Chondrocyte (in vitro differentiated cells): ENCODE data around the gene MAP7D1. TPM values are rescaled to one million over a fixed set of nuclear protein-coding genes. Genes with fewer than 3 reads are reported as not detected.
A peak's percentile ranks its signal among the peaks of the same experiment; 100 is the strongest.

Experiments
- DNase-seq: peaks from one replicate; pipeline ENCODE4 v3.0.0; 2021; ENCODE audit warnings: mixed read lengths, low spot score
- H3K27ac Mint-ChIP-seq: one replicate; pipeline ENCODE4 v1.8.0; 2021; ENCODE audit warnings: mild to moderate bottlenecking, moderate library complexity, mixed read lengths; ENCODE audit not compliant: unreplicated experiment
- H3K27me3 Mint-ChIP-seq: 2 replicates; pipeline ENCODE4 v1.8.0; 2021; ENCODE audit warnings: low read depth, mixed read lengths
- H3K36me3 Mint-ChIP-seq: 2 replicates; pipeline ENCODE4 v1.8.0; 2021; ENCODE audit warnings: low read depth, mixed read lengths
- H3K4me1 Mint-ChIP-seq: 2 replicates; pipeline ENCODE4 v1.8.0; 2021; ENCODE audit warnings: low read depth, mild to moderate bottlenecking, mixed read lengths
- H3K4me3 Mint-ChIP-seq: one replicate; pipeline ENCODE4 v1.8.0; 2021; ENCODE audit warnings: mild to moderate bottlenecking, moderate library complexity, mixed read lengths; ENCODE audit not compliant: unreplicated experiment
- H3K9me3 Mint-ChIP-seq: 2 replicates; pipeline ENCODE4 v1.8.0; 2021; ENCODE audit warnings: low read depth, mixed read lengths
- CTCF ChIP-seq: fragments of 200-600 bp; sonication (generic); IDR thresholded peaks from 2 replicates; pipeline ENCODE4 v1.5.0; 2021; ENCODE audit warnings: antibody characterized with exemption, mild to moderate bottlenecking, moderate library complexity
- total RNA-seq: library from RNA; stranded (reverse); gene quantifications from 3 replicates; pipeline ENCODE4 v1.2.1, GENCODE V29; 2021

Gene MAP7D1
- total RNA-seq, 1 donor from 2014 or later: 177 TPM

- Mint-ChIP-seq H3K4me3 (no peak overlapping the region), H3K4me1 (peaks cover 32% of the 10 kb centered on the region), H3K9me3 (no peaks in the 10 kb centered on the region), H3K36me3 (peaks cover 23% of the 10 kb centered on the region), H3K27ac (no peak overlapping the region), H3K27me3 (no peaks in the 10 kb centered on the region)
- no peak for TF ChIP-seq CTCF
- DNase-seq: no peak
Observed at GRCh38 chr1:36172017-36172747, 16.2 kb downstream of the MAP7D1 start.

- Mint-ChIP-seq H3K27me3 (no peaks in the 10 kb centered on the region), H3K4me1 (peaks cover 31% of the 10 kb centered on the region), H3K4me3 (no peak overlapping the region), H3K9me3 (no peaks in the 10 kb centered on the region), H3K36me3 (peaks cover 25% of the 10 kb centered on the region), H3K27ac (peak overlapping the region; percentile 51)
- DNase-seq: no peak
- no peak for TF ChIP-seq CTCF
Observed at GRCh38 chr1:36172983-36173382, 17.0 kb downstream of the MAP7D1 start.

- Mint-ChIP-seq H3K4me1 (peaks cover 26% of the 10 kb centered on the region), H3K27me3 (no peaks in the 10 kb centered on the region), H3K9me3 (no peaks in the 10 kb centered on the region), H3K36me3 (peaks cover 26% of the 10 kb centered on the region), H3K4me3 (no peak overlapping the region), H3K27ac (peak overlapping the region; percentile 79)
- no peak for DNase-seq
- no peak for TF ChIP-seq CTCF
Observed at GRCh38 chr1:36174713-36175112, 18.8 kb downstream of the MAP7D1 start.

GRCh38 chr1:36175137-36176095, 19.5 kb downstream of the MAP7D1 start:
- H3K27ac Mint-ChIP-seq: peak overlapping the region; percentile 79
- H3K4me1 Mint-ChIP-seq: peaks cover 22% of the 10 kb centered on the region

More at GRCh38 chr1:36175137-36176095, 19.5 kb downstream of the MAP7D1 start:
- Mint-ChIP-seq H3K4me3 (no peak overlapping the region), H3K27me3 (no peaks in the 10 kb centered on the region), H3K9me3 (no peaks in the 10 kb centered on the region), H3K36me3 (peaks cover 33% of the 10 kb centered on the region)
- TF ChIP-seq CTCF: no peak
- no peak for DNase-seq
